Measurements from ENCODE around the gene NDE1.
"Not testable (repeated sequence)": the region's sequence is repeated elsewhere in the genome, so short reads cannot be mapped to it uniquely, and the experiment has no call there.

The NDE1 gene

DNA sequence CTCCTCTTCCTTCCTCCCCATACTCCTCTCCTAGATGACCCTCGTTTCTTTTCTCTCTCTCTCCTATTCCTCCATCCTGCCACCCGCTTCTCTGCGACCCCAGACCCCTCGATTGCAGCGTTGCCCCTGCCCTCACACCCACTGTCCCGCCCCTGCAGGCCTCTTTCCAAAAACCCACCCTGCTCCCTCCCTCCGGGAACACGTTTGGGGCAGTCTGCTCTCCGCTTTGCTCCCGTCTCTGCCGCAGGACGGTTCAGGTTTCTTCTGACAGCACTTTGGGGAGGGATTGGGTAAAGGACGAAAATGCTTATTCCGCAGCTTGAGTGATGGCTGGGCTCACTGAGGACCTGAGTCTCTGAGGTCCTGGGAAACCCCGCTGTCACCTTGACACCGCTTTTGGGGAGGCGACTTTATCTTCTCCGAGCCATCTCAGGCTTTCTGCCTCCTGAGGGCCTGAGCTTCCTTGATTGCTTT is 690 bp downstream of the NDE1 start:
- no peak for DNase-seq

DNA sequence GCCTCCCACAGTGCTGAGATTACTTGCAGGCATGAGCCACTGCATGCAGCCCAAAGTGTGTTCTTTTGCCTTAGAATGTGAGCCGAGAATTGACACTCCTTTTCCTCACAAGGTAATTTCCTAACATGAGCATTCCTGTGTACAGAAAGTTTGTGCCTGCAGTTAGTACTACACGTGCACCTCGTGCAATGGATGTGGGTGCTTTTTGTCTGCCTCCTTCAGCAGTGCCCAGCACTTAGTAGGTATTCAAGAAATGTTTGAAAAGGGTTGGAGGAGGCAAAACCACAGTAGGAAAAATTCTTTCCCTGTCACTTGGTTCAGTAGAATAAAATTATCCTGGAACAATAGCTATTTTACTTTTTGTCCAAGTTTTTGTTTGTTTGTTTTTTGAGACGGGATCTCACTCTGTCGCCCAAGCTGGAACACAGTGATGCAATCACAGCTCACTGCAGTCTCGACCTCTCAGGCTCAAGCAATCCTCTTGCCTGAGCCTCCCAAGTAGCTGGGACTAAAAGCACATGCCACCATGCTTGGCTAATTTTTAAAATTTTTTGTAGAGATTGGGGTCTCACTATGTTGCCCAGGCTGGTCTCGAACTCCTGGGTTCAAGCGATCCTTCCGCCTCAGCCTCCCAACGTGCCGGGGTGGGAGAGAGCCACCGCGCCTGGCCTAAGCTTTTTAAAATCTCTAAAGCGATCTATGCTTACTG is 2.4 kb downstream of the NDE1 start:
- no peak for DNase-seq

DNA sequence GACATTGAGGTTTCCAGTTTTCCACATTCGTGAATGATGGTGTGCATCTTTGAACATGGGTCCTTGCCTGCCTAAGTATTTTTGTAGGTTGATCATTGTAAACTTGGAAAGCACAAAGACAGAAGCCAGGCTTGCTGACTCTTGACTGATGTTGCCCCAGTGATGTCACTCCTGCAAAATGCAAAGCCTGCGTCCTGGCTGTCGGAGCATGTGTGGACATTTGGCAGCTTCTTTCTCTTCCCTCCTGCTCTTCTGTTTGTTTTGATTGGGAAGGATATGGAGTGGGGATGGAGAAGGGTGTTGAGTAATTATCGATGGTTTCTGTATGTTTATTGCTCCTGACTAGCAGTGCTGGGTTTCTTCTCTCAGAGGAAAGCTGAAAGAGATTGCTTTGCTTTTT is 3.2 kb downstream of the NDE1 start:
- DNase-seq, result no peak

DNA sequence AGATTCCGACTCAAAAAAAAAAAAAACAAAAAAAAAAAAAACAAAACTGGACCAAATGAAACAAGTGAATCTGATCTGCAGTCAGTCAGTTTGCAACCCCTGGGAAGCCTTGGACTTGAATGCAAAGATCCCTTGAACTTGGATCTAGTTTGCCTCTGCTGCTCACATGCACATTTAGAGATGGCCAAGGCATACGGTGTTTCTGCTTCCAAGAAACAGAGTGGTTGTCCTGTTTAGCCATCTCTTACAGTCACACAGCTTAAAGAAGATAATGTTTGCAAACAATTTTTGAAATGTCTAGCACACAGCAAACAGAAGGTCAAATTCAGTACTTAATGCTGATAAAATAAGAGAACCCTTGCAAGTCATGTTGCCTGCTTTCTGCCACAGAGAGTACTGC is 4.5 kb downstream of the NDE1 start:
- DNase-seq, result no peak

DNA sequence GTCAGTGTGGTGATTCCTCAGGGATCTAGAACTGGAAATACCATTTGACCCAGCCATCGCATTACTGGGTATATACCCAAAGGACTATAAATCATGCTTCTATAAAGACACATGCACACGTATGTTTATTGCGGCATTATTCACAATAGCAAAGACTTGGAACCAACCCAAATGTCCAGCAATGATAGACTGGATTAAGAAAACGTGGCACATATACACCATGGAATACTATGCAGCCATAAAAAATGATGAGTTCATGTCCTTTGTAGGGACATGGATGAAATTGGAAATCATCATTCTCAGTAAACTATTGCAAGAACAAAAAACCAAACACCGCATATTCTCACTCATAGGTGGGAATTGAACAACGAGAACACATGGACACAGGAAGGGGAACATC is 5.5 kb downstream of the NDE1 start:
- not testable (repeated sequence) for DNase-seq

DNA sequence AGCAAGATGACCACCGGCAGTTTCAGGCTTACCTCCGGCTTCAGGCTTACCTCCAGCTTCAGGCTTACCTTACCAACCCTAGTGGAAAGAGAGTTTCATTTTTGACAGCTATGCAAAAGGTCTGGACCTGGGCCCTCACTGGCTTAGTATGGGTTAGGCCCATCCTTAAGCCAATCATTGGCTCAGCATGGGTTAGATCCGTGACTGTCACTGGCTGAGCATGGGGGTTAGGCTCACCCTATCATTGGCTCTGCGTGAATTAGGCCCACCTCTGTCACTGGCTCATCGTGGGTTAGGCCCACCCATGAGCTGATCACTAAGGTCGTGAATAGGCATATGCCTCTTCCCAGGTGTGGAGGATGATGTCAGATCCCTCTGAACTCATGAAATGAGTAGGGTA is 8.1 kb downstream of the NDE1 start:
- DNase-seq, result no peak

DNA sequence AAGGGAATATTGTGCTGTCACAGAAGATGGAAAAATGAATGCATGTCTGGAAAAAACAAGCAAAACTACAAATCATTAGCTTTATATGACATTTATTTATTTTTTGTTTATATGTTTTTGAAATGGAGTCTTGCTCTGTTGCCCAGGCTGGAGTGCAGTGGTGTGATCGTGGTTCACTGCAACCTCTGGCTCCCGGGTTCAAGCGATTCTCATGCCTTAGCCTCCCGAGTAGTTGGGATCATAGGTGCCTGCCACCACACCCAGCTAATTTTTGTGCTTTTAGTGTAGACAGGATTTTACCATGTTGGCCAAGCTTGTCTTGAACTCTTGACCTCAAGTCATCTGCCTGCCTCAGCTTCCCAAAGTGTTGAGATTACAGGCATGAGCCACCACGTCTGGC is 8.5 kb downstream of the NDE1 start:
- no peak for DNase-seq

DNA sequence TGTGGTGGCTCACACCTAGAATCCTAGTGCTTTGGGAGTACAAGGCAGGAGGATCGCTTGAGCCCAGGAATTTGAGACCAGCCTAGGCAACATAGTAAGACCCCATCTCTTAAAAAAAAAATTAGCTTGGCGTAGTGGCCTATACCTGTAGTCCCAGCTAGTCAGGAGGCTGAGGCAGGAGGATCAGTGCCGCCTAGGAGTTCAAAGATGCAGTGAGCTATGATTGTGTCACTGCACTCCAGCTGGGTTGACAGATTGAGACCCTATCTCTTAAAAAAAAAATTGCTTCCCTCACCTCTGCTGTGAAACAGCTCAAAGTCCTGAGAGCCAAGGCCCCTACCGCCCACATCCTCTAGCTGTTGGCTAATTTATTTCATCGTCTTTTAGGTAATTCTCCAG is 10.2 kb downstream of the NDE1 start:
- no peak for DNase-seq

DNA sequence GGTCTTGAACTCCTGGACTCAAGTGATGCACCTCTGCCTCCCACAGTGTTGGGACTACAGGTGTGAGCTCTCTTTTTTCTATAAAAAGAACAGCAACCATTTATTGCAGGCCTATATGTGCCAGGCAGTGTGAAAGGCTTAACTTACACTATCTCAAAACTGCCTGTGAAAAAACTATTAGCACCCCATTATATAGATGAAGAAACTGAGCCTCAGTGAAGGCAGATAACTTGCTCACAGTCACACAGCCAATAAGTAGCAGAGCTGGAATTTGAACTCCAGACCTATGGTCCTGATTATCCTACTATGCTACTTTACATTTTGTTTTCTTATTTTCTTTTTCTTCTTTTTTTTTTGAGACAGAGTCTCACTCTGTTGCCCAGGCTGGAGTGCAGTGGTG is 15.1 kb downstream of the NDE1 start:
- DNase-seq, result no peak

DNA sequence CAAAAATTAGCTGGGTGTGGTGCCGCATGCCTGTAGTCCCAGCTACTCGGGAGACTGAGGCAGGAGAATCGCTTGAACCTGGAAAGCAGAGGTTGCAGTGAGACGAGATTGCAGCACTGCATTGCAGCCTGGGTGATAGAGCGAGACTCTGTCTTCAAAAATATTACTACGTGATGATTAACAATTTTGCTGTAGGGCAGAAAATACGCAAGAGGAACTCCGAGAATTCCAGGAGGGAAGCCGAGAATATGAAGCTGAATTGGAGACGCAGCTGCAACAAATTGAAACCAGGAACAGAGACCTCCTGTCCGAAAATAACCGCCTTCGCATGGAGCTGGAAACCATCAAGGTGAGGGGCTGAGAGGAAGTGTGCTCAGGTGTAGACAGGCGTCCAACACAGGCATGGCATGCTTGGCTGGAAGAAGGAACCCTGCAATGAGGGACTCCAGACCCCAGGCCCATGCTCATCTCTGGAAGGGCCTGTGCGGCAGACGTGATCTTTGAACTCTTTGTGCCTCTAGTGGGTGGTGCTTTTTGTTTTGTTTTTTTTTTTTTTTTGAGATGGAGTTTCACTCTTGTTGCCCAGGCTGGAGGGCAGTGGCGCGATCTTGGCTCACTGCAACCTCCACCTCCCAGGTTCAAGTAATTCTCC is 17.2 kb downstream of the NDE1 start:
- DNase-seq, result no peak

DNA sequence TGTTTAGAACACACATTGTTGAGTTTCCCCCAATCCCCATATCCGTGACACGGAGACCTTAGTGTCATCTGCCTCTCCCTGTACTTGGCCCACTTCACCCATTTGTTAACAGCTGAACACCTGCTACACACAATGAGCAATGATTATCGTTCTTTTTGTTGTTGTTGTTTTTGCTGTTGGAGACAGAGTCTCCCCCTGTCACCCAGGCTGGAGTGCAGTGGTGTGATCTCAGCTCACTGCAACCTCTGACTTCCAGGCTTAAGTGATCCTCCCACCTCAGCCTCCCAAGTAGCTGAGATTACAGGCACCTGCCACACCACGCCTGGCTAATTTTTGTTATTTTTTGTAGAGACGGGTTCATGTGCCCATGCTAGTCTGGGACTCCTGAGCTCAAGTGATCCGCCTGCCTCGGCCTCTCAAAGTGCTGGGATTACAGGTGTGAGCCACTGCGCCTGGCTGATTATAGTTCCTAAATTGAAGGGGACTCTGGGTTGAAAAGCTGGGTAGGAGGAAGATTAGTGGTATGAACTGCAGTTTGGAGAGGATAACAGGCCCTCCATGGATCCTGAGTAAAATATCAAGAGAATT is 21.6 kb downstream of the NDE1 start:
- DNase-seq, result no peak

DNA sequence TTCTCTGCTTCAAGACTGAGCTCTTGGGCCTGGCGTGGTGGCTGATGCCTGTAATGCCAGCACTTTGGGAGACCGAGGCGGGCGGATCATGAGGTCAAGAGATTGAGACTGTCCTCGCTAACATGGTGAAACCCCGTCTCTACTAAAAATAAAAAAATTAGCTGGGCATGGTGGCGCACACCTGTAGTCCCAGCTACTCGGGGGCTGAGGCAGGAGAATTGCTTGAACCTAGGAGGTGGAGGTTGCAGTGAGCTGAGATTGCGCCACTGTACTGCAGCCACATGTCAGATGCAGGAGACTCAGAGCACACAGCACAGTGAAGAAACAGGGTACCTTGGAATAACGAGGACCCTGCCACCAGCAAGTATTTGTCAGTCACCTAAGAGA is 22.1 kb downstream of the NDE1 start:
- DNase-seq, result not testable (repeated sequence)

DNA sequence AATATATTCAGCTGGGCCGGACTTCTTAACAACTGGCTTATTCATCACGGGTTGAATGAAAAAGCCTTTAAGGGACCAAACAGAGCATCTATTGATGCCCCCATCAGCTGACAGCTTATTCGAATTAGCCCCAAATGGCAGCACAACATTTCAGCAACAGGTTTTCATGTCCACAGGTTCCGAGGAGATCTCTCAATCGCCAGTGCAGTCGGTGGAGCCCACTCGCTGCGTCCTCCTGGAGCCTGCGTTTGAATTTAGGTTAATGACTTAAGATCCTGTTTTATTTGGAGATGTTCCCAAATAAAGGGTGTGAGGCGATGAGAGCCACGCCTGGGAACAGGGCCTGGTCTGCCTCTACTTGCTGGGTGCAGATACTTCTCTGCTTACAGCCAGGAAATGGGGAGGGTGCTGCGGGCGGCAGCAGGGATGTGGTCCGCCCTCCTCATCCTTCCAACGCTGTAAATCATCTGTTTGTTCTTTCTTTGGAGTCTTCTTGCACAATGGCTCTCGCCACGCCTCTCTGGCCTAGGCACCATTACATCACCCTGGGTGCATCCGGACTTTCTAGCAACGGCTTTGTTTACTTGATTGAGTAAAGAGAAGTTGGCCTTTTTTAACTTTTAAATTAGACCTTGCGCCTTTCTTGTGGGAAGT is 22.6 kb downstream of the NDE1 start:
- peak; percentile 23 for DNase-seq

DNA sequence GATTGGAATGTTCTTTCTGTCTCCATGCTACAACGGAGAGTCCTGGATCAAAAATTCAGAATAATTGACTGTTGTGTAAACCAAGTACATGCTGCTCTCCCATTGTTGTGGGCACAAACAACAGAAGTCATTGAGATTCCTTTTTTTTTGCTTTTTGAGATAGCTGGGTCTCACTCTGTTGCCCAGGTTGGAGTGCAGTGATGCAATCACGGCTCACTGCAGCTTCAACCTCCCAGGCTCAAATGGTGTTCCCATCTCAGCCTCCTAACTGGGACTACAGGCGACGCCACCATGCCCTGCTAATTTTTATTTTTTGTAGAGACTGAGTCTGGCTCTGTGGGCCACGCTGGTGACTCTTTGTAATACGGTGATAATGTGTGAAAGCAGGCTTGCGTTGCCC is 24.5 kb downstream of the NDE1 start:
- no peak for DNase-seq

DNA sequence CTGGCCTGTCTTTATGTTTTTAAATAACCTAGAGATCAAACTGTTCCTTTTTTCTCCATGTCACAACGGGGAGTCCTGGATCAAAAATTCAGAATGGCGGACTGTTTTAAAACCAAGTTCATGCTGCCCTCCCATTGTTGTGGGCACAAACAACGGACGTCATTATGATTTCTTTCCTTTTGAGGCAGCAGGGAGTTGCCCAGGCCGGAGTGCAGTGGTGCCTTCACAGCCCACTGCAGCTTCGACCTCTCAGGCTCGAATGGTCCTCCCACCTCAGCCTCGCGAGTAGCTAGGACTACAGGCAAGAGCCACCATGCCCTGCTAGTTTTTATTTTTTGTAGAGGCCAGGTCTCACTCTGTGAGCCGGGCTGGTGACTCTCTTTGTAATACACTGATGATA is 26.5 kb downstream of the NDE1 start:
- no peak for DNase-seq

DNA sequence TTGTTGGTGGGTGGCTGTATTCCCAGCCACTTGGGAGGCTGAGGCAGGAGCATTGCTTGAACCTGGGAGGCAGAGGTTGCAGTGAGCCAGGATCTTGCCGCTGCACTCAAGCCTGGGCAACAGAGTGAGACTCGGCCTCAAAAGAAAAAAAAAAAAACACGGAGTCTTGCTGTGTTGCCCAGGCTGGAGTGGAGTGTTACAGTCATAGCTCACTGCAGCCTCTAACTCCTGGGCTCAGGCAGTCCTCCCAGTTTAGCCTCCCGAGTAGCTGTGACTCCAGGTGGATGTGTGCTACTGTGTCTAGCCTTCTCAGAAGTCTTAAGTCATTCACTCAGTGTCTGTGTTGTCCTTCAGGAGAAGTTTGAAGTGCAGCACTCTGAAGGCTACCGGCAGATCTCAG is 27.4 kb downstream of the NDE1 start:
- DNase-seq, result no peak

DNA sequence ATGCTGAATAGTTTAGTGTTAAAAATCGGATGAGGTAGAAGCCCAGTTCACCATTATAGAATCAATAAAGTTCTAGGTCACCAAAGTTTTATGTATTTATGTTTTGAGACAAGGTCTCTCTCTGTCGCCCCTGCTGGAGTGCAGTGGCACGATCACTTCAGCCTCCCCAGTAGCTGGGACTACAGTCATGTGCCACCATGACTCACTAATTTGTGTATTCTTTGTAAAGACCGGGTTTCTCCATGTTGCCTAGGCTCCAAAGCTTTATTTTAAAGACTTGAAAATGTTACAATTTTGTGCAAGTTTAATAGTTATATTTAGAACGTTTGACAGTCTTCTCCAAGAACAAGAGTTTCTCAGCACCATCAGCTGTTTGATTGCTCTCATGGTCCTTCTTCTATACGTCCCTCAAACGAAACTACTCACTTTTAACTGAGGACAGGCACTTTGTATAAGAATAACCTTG is 32.1 kb downstream of the NDE1 start:
- no peak for DNase-seq

DNA sequence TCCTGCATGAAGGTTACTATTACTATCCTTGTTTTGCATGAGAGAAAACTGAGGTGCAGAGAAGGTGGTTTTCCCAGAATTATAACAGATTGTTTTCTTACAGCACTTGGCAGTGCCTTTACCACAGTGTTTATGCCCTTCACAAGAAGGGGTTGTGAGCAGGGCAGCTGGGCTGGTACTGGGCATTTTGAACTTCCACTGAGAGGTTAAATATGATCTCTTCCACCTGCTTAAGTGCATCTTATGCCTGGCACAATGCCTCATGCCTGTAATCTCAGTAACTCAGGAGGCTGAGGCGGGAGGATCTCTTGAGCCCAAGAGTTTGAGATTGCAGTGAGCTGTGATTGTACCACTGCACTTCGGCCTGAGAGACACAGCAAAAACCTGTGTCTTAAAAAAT is 36.2 kb downstream of the NDE1 start:
- no peak for DNase-seq

DNA sequence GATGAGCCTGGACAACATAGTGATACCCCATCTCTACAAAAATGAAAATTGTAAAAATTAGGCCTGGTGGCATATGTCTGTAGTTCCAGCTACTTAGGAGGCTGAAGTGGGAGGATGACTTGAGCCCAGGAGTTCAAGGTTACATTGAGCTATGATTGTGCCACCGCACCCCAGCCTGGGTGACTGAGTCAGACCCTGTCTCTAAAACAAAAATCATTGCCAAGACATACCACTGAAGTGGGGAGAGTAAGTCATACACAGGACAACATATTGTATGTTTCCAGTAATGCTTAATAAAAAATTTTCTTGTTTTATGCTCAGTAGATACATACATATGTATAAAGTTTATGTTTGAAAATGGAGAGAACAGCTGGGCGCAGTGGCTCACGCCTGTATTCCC is 39.2 kb downstream of the NDE1 start:
- no peak for DNase-seq

DNA sequence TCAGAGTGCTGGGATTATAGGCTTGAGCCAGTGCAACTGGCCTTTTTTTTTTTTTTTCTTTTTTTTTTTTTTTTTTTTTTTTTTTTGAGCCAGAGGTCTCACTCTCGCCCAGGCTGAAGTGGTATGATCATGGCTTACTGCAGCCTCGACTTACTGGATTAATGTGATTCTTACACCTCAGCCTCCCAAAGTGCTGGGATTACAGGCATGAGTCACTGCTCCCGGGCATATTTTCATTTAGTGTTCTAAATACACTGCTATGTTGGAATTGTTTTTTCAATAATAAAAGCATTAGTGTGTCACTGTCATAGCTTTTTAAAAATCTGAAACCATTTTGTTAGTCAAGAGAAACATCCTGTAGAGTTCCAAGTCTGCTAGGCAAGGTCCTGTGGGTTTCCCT is 40.3 kb downstream of the NDE1 start:
- DNase-seq, result no peak

DNA sequence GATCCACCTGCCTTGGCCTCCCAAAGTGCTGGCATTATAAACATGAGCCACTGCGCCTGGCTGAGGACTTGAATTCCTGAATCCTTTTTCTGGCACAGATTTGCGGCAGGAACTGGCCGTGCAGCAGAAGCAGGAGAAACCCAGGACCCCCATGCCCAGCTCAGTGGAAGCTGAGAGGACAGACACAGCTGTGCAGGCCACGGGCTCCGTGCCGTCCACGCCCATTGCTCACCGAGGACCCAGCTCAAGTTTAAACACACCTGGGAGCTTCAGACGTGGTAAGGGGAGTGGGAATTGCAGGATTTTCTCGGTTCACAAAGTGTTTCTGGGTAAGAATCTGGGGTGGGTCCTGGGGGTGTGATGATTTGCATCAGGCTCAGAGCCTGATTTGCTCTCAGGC is 41.0 kb downstream of the NDE1 start:
- DNase-seq, result no peak

DNA sequence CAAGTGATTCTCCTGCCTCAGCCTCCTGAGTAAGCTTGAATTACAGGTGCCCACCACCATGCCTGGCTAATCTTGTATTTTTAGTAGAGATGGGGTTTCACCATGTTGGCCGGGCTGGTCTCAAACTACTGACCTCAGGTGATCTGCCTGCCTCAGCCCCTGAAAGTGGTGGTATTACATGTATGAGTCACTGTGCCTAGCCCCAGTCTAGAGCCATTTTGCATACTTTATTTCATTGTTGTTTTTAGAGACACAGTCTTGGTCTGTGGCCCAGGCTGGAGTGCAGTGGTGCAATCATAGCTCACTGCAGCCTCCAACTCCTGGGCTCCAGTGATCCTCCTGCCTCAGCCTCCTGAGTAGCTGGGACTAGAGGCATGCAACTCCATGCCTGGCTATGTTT is 42.5 kb downstream of the NDE1 start:
- not testable (repeated sequence) for DNase-seq

DNA sequence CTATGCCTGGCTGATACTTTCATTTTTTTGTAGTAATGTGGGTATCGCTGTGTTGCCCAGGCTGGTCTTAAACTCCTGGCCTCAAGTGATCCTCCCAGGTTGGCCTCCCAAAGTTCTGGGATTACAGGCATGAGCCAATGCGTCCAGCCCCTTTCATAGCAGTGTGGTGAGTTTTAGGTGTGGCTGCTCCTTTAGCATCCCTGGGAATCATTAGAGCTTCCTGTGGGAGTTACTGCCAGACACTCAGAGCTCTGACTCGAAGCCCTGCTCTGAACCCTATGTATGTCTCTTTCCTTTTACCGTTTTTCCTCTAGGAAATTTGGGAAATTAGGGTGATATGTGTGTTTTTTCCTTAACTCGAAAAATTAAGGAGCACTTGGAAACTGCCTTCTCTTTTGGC is 44.5 kb downstream of the NDE1 start:
- no peak for DNase-seq

Measured in right kidney (tissue), 1 donor.